Measurements from ENCODE around the gene CHMP1B. TPM values are rescaled to one million over a fixed set of nuclear protein-coding genes. Genes with fewer than 3 reads are reported as not detected.
A peak's percentile ranks its signal among the peaks of the same experiment; 100 is the strongest.
"Not testable (repeated sequence)": the region's sequence is repeated elsewhere in the genome, so short reads cannot be mapped to it uniquely, and the experiment has no call there.

CHMP1B gene
- total RNA-seq, 2 experiments from 2014 or later = 24.3 to 26.8 TPM

DNA sequence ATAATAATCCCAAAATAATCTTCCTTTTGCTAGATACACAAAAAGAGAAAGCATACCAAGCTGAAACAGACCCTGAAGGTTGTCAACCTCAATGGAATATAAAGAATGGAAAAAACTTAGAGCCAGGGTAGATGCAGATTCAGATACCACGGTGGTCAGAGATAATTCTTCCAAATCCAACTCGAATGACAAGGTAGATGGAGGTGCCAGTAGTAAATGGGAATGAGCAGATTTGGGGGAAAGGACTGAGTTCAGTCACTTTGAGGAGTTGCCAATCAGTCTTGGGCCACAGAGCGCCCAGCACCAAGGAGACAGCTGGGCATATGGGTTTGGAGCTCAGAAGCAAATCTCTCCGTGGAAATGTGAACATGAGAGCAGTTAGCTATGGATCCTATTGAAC lies 3.4 kb upstream of the CHMP1B start:
- Mint-ChIP-seq H3K36me3 (ENCODE audit: low read depth) (peaks cover 6% of the 10 kb centered on the region), H3K9me3 (no peaks in the 10 kb centered on the region), H3K4me3 (no peak overlapping the region), H3K27me3 (peaks cover 5% of the 10 kb centered on the region), H3K27ac (no peak overlapping the region), H3K4me1 (peaks cover 18% of the 10 kb centered on the region)
- ChIA-PET CTCF (interaction anchor here (0.6 to 1.2 kb wide), 2 partner anchors 14 to 18 kb away, joined by 3 read pairs; no protein-coding TSS in a partner anchor), POLR2A (no interaction called here)
- no peak for DNase-seq

DNA sequence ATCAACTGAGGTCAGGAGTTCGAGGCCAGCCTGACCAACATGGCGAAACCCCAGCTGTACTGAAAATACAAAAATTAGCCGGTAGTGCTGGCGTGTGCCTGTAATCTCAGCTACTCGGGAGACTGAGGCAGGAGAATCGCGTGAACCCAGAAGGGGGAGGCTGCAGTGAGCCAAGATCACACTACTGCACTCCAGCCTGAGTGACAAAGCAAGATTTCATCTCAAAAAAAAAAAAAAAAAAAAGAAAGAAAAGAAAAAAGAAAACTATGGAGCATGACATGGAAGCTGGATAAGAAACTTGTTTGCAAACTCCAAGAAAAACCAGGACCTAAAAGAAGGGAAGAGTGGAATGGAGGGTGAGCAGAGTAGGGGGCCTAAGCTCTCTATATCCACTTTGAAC lies 1.9 kb upstream of the CHMP1B start:
- Mint-ChIP-seq H3K9me3 (no peaks in the 10 kb centered on the region), H3K27ac (no peak overlapping the region), H3K4me1 (peaks cover 28% of the 10 kb centered on the region), H3K4me3 (no peak overlapping the region), H3K27me3 (peaks cover 5% of the 10 kb centered on the region), H3K36me3 (ENCODE audit: low read depth) (peaks cover 6% of the 10 kb centered on the region)
- ChIA-PET CTCF (interaction anchor here (0.7 to 1.1 kb wide), 2 partner anchors 12 to 16 kb away, joined by 3 to 5 read pairs; no protein-coding TSS in a partner anchor), POLR2A (no interaction called here)
- no peak for DNase-seq

DNA sequence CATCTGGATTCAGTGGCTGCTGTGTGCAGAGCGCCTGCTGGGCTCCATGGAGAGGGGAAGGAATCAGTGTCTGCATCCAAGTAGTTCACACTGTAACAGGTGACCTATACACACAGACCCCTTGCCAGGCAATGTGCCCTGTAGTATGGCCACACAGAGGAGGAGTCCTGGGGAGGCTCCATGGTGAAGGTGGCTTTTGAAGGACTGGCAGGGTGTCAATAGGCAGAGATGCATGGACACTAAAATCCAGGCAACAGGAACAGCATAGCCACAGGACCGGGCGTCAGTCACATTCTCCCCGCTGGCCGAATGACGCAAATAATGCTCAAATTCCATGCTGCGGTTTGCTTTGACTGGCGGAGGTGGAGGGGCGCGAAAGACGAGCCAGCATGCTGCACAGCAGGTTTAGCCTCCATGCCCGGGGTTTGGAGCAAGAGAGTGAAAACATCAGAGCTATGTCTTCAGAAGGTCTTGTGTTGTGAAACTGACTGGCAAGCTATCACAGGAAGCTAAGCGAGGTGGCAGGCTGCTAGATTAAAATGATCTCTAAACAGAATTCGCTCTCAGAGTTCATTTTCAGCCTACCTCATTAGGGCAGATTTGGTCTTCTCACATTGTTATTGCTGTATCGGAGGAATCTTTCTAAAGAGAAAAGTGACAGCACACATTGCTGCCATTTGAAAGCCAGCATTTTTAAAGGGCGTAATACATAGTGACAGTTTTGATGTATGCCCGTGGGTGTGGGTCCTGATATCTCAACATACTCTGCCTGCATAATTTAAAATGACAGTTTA lies 1.2 kb upstream of the CHMP1B start:
- ChIA-PET CTCF (interaction anchor here (1.0 kb wide), 1 partner anchor 9 kb away, joined by 3 read pairs; no protein-coding TSS in a partner anchor), POLR2A (no interaction called here)
- no peaks in the 10 kb centered on the region for H3K9me3 Mint-ChIP-seq
- peak; percentile 50 for DNase-seq
- H3K4me3 Mint-ChIP-seq = peak overlapping the region; percentile 100
- H3K36me3 Mint-ChIP-seq (ENCODE audit: low read depth) = peaks cover 6% of the 10 kb centered on the region
- peaks cover 5% of the 10 kb centered on the region for H3K27me3 Mint-ChIP-seq
- H3K27ac Mint-ChIP-seq = peak overlapping the region; percentile 100
- H3K4me1 Mint-ChIP-seq = peaks cover 30% of the 10 kb centered on the region

DNA sequence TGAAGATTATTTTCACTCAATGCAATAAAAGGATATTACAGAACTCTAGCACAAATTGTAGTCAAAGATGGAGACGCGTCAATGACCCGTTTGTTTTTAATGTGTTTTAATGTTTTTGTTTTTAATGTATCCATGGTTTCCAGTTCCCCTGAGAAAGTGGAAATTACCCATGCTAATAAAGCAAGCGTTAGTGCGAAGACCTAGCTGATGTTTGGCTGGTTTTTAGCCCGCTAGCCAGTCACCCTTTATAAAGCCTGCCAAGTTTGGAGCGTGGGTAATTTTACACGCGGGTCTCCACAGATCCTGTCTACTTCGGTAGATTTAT lies 430 bp upstream of the CHMP1B start:
- POLR2A ChIA-PET = no interaction called here
- H3K4me1 Mint-ChIP-seq = peaks cover 32% of the 10 kb centered on the region
- H3K9me3 Mint-ChIP-seq = no peaks in the 10 kb centered on the region
- DNase-seq = no peak
- peaks cover 5% of the 10 kb centered on the region for H3K27me3 Mint-ChIP-seq
- peaks cover 6% of the 10 kb centered on the region for H3K36me3 Mint-ChIP-seq (ENCODE audit: low read depth)
- H3K4me3 Mint-ChIP-seq = peak overlapping the region; percentile 100
- H3K27ac Mint-ChIP-seq = peak overlapping the region; percentile 100
- CTCF ChIA-PET = no interaction called here

DNA sequence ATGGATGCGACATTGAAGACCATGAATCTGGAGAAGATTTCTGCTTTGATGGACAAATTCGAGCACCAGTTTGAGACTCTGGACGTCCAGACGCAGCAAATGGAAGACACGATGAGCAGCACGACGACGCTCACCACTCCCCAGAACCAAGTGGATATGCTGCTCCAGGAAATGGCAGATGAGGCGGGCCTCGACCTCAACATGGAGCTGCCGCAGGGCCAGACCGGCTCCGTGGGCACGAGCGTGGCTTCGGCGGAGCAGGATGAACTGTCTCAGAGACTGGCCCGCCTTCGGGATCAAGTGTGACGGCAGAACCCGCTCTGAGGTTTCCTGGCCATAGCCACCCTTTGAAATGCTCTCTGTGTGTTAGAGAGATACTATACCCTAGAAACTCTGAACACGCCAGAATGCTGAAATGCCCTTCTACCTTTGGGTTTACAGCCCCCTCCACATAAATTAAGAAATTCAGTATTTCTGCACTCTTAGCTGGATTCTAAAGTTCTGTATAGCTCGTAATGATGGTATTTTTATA lies 659 bp downstream of the CHMP1B start:
- ChIA-PET CTCF (no interaction called here), POLR2A (no interaction called here)
- Mint-ChIP-seq H3K4me3 (peak overlapping the region; percentile 100), H3K27me3 (peaks cover 5% of the 10 kb centered on the region), H3K4me1 (peaks cover 32% of the 10 kb centered on the region), H3K27ac (peak overlapping the region; percentile 100), H3K9me3 (no peaks in the 10 kb centered on the region), H3K36me3 (ENCODE audit: low read depth) (peaks cover 6% of the 10 kb centered on the region)
- peak; percentile 65 for DNase-seq

DNA sequence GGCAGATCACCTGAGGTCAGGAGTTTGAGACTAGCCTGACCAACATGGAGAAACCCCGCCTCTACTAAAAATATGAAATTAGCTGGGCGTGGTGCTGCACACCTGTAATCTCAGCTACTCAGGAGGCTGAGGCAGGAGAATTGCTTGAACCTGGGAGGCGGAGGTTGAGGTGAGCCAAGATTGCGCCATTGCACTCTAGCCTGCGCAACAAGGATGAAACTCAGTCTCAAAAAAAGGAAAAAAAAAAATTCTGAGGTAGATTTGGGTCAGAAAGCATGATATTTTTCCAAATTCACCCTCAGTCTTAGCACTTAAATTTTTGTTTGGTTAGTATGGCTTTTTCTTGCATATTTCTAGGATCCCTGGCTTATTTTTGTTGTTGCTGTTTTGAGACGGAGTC lies 3.3 kb downstream of the CHMP1B start:
- H3K4me1 Mint-ChIP-seq = peaks cover 32% of the 10 kb centered on the region
- POLR2A ChIA-PET; H3K36me3 Mint-ChIP-seq (ENCODE audit: low read depth); H3K4me3 Mint-ChIP-seq; CTCF ChIA-PET; H3K27me3 Mint-ChIP-seq; H3K9me3 Mint-ChIP-seq; H3K27ac Mint-ChIP-seq; DNase-seq: not testable (repeated sequence)

DNA sequence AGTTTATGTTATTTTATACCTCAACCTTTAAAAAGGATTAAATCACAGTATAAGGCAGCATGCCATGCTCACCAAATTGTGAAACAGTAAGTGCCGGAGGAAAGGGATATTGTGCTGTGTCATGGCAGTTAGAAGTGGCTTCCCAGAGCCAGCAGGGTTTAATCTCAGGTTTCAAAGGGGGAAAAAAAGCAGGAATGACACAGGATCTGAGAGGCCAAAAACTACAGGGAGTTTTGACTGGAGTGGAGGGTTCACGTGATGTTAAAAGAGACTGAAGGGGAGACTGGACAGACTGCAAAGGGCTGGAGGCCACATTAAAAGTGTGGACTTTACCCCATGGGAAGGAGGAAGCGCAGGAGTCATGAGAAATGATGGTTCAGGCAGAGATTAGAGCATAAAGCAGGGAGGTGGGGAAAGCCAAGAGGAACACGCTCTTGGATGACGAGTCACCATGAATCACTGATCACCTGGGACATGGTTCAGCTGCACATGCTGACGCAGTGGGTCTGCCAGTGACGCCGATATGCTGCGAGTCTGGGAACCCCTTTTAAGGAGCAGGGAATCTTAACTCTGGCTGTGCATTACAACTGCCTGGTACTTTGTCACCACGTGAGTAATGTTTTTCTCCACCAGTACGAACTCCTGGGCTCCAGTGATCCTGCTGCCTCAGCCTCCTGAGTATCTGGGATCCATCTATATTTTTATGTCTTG lies 6.1 kb downstream of the CHMP1B start:
- ChIA-PET POLR2A (no interaction called here), CTCF (no interaction called here)
- Mint-ChIP-seq H3K36me3 (ENCODE audit: low read depth) (no peaks in the 10 kb centered on the region), H3K27ac (no peak overlapping the region), H3K4me3 (no peak overlapping the region), H3K9me3 (no peaks in the 10 kb centered on the region), H3K4me1 (peaks cover 17% of the 10 kb centered on the region), H3K27me3 (no peaks in the 10 kb centered on the region)
- DNase-seq = no peak

DNA sequence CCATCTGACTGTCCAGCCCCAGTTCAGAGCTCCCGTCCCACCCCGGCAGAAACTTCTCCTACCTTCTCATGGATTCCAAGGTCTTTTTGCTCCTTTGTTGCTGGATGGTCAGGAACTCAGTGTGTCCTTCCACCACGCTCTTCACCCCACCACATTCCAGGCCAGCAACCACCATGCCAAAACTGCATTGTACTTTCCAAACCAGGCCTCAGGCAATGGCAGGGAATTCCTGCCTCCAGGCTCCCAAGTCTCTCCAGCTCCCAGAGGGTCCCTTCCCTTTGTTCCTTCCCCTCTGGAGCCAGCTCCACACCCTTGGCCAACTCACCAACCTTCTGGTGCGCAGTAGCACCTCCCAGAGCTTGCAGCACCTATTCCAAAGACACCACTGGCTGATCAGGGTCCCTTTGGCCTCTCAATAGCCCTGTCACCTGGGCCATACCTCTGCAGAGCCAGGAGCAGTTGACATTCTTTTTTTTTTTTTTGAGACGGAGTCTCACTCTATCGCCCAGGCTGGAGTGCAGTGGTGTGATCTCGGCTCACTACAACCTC lies 8.1 kb downstream of the CHMP1B start:
- POLR2A ChIA-PET = no interaction called here
- H3K27ac Mint-ChIP-seq = peak overlapping the region; percentile 14

DNA sequence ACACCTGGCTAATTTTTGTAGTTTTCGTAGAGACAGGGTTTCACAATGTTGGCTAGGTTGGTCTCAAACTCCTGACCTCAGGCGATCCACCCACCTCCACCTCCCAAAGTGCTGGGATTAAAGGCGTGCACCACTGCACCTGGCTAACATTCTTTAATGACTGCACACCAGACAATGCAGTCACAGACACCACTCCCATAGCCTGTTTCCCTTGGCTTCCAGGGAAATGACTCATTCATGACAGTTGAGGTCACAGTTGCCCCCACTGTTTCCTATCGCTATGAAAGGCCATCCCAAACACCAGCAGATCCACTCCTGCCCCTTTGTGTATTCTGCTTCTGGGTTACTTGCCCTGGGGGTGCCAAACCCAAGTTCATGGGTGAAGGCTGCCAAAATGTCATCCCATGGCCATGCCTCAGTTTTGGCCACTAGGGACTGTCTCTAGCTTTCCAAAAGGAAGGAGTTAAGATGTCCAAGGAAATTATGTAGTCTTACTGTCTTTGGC lies 8.7 kb downstream of the CHMP1B start:
- no peak overlapping the region for H3K4me3 Mint-ChIP-seq
- no peaks in the 10 kb centered on the region for H3K9me3 Mint-ChIP-seq
- ChIA-PET CTCF (interaction anchor here (1.1 kb wide), 1 partner anchor 46 kb away, joined by 3 read pairs; no protein-coding TSS in a partner anchor), POLR2A (no interaction called here)
- peaks cover 2% of the 10 kb centered on the region for H3K4me1 Mint-ChIP-seq
- no peak overlapping the region for H3K27ac Mint-ChIP-seq
- no peaks in the 10 kb centered on the region for H3K27me3 Mint-ChIP-seq
- DNase-seq = no peak
- H3K36me3 Mint-ChIP-seq (ENCODE audit: low read depth) = no peaks in the 10 kb centered on the region

More for the DNA sequence above, 8.1 kb downstream of the CHMP1B start:
- H3K9me3 Mint-ChIP-seq = no peaks in the 10 kb centered on the region
- H3K36me3 Mint-ChIP-seq (ENCODE audit: low read depth) = no peaks in the 10 kb centered on the region
- CTCF ChIA-PET = interaction anchor here (0.7 to 1.4 kb wide), 3 partner anchors 15 to 47 kb away, joined by 3 read pairs; no protein-coding TSS in a partner anchor
- no peak for DNase-seq
- no peak overlapping the region for H3K4me3 Mint-ChIP-seq
- no peaks in the 10 kb centered on the region for H3K27me3 Mint-ChIP-seq
- H3K4me1 Mint-ChIP-seq = peaks cover 4% of the 10 kb centered on the region

DNA sequence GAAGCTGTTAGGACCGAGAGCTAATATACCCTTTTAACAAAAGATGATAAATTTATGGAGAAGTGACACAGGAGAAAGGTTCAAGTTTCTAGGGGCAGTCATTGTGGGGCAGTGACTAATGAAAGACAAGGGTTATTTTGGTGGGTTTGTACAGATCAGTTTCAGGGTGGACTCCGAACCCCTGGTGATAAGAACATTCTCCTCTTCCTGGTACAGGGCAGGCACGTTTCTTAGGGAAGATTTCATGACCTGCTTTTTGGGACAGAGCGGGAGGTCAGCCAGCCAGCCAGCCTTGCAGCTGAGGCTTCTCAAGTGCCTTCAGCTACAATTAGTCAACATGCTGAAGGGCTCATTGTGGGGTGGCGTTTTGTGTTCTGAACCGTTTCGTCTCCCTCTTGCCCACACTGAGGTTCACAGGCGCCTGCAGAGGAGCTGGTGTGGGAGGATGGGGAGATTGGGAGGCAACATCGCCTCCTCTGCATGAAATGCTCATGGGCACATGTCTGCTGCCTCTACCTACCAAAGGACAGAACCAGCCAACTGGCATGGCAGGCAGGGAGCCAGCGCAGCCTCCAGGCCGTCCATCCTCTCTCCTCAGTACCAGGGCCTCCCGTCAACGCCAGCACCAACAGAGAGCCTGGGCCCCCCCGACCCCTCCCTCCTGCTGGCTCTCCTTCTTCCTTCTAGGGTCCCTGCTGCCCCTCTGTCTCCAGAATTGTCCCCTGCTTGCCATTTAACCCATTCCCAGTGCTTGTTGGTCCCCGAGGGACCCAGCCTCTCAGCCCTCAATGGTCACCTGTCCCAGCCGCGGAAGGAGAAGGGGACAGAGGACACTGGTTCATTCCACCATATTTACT lies 9.6 kb downstream of the CHMP1B start:
- no peak for DNase-seq
- H3K27ac Mint-ChIP-seq = no peak overlapping the region
- no peaks in the 10 kb centered on the region for H3K4me1 Mint-ChIP-seq
- H3K4me3 Mint-ChIP-seq = no peak overlapping the region
- no peaks in the 10 kb centered on the region for H3K9me3 Mint-ChIP-seq
- ChIA-PET CTCF (no interaction called here), POLR2A (no interaction called here)
- H3K27me3 Mint-ChIP-seq = no peaks in the 10 kb centered on the region
- H3K36me3 Mint-ChIP-seq (ENCODE audit: low read depth) = no peaks in the 10 kb centered on the region

DNA sequence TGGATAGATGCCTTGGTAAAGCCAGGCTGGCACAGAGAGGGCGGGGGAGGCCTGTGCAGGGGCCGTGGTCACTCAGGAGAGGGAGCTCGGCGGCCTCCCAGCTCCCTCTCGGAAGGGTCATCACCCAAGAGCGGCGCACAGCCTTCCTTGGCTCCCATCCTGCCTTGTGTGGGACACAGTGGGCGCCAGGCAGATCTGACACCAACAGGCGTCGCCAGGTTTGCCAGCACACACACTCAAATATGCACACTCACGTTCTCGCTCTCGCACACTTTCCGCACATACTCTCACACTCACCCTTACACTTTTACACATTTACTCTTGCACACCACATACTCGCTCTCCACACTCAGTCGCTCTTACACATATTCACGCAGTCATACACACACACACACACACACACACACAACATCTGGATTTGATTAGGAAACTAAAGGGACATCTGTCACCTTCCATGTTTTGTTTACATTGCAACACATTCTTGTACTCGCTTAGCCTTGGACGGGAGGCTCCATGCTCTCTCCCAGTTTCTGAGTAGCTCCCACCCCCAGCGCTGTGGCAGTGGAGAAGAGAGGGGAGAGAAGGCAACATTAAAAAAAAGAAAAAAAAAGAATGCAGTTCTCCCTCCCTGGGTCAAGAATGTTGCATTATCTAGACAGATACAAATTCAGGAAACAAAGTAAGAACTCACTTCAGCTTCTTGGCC lies 10.5 kb downstream of the CHMP1B start:
- no peak for DNase-seq
- no peaks in the 10 kb centered on the region for H3K27me3 Mint-ChIP-seq
- no peaks in the 10 kb centered on the region for H3K9me3 Mint-ChIP-seq
- ChIA-PET CTCF (no interaction called here), POLR2A (no interaction called here)
- H3K36me3 Mint-ChIP-seq (ENCODE audit: low read depth) = no peaks in the 10 kb centered on the region
- H3K4me1 Mint-ChIP-seq = no peaks in the 10 kb centered on the region
- H3K27ac Mint-ChIP-seq = no peak overlapping the region
- H3K4me3 Mint-ChIP-seq = no peak overlapping the region

Measured in activated CD4-positive, alpha-beta T cell treated with anti-CD3 and anti-CD28 coated beads, Interleukin-2, amount 10 ng/mL, durations not matched to agents 7 days and 5 days (primary cell).